ENCODE data around the gene PLXNA4.

PLXNA4 gene

GRCh38 chr7:132518102-132518838 lies 58.0 kb downstream of the PLXNA4 start:
- in situ Hi-C loops (cut with HindIII; ENCODE audit: low sequenced_read_pairs): no loop called here

GRCh38 chr7:132516042-132516840 lies 60.0 kb downstream of the PLXNA4 start:
- TF ChIP-seq CTCF (IDR thresholded peaks at IDR 0.05; ENCODE audit: low read depth, low read length): no peak
- peak; percentile 73 for DNase-seq (ENCODE audit: low read depth, low spot score)
- no peak overlapping the region for H3K4me3 ChIP-seq (ENCODE audit: low read depth, low read length)
- in situ Hi-C loops (cut with HindIII; ENCODE audit: low sequenced_read_pairs): no loop called here

More at GRCh38 chr7:132518102-132518838, 58.0 kb downstream of the PLXNA4 start:
- peak; percentile 37 for TF ChIP-seq CTCF (IDR thresholded peaks at IDR 0.05; ENCODE audit: low read depth, low read length)
- no peak for DNase-seq (ENCODE audit: low read depth, low spot score)
- H3K4me3 ChIP-seq (ENCODE audit: low read depth, low read length): no peak overlapping the region

- TF ChIP-seq CTCF (IDR thresholded peaks at IDR 0.05; ENCODE audit: low read depth, low read length): no peak
- in situ Hi-C loops (cut with HindIII; ENCODE audit: low sequenced_read_pairs): no loop called here
- no peak for DNase-seq (ENCODE audit: low read depth, low spot score)
- H3K4me3 ChIP-seq (ENCODE audit: low read depth, low read length): no peak overlapping the region
Measured at GRCh38 chr7:132515181-132515580, 61.1 kb downstream of the PLXNA4 start.

- no peak overlapping the region for H3K4me3 ChIP-seq (ENCODE audit: low read depth, low read length)
- in situ Hi-C loops (cut with HindIII; ENCODE audit: low sequenced_read_pairs): no loop called here
- no peak for TF ChIP-seq CTCF (IDR thresholded peaks at IDR 0.05; ENCODE audit: low read depth, low read length)
- DNase-seq (ENCODE audit: low read depth, low spot score): no peak
Measured at GRCh38 chr7:132514430-132514829, 61.8 kb downstream of the PLXNA4 start.

- in situ Hi-C loops (cut with HindIII; ENCODE audit: low sequenced_read_pairs): no loop called here
- no peak for DNase-seq (ENCODE audit: low read depth, low spot score)
- no peak overlapping the region for H3K4me3 ChIP-seq (ENCODE audit: low read depth, low read length)
- TF ChIP-seq CTCF (IDR thresholded peaks at IDR 0.05; ENCODE audit: low read depth, low read length): no peak
Measured at GRCh38 chr7:132511921-132512320, 64.3 kb downstream of the PLXNA4 start.

- in situ Hi-C loops (cut with HindIII; ENCODE audit: low sequenced_read_pairs): no loop called here
- TF ChIP-seq CTCF (IDR thresholded peaks at IDR 0.05; ENCODE audit: low read depth, low read length): no peak
- H3K4me3 ChIP-seq (ENCODE audit: low read depth, low read length): no peak overlapping the region
- no peak for DNase-seq (ENCODE audit: low read depth, low spot score)
Measured at GRCh38 chr7:132511387-132511786, 64.9 kb downstream of the PLXNA4 start.

All from astrocyte of the spinal cord (primary cell).